MM.1S (cell line): ENCODE measurements around the gene AGAP1.

Source experiments
- DNase-seq: peaks from one replicate; pipeline ENCODE4 v3.0.0-alpha.2; 2015
- H2AFZ ChIP-seq: fragments of 300-600 bp; sonication (generic); 2 replicates; pipeline ENCODE4 v1.6.0; 2016; ENCODE audit warnings: antibody characterized with exemption, low read length
- H3F3A ChIP-seq: fragments of 300-600 bp; sonication (generic); 2 replicates; pipeline ENCODE4 v1.6.1; 2016; ENCODE audit warnings: mild to moderate bottlenecking, antibody characterized with exemption, low read length, moderate library complexity, mixed read lengths; ENCODE audit not compliant: insufficient read depth
- H3K27ac ChIP-seq: fragments of 300-600 bp; sonication (generic); 2 replicates; pipeline ENCODE4 v1.5.1; 2016; ENCODE audit warnings: mild to moderate bottlenecking, low read length
- H3K27me3 ChIP-seq: fragments of 300-600 bp; sonication (generic); replicated peaks from 2 replicates; pipeline ENCODE4 v1.6.0; 2016; ENCODE audit warnings: low read length; ENCODE audit not compliant: insufficient read depth
- H3K36me3 ChIP-seq: fragments of 300-600 bp; sonication (generic); replicated peaks from 2 replicates; pipeline ENCODE4 v1.6.1; 2016; ENCODE audit warnings: mild to moderate bottlenecking, low read length, mixed read lengths; ENCODE audit not compliant: insufficient read depth
- H3K4me1 ChIP-seq: fragments of 300-600 bp; sonication (generic); 2 replicates; pipeline ENCODE4 v1.6.1; 2016; ENCODE audit warnings: low read length, mixed read lengths
- H3K4me2 ChIP-seq: fragments of 300-600 bp; sonication (generic); 2 replicates; pipeline ENCODE4 v1.6.0; 2016; ENCODE audit warnings: low read depth, low read length
- H3K4me3 ChIP-seq: fragments of 300-600 bp; sonication (generic); 2 replicates; pipeline ENCODE4 v1.5.1; 2016; ENCODE audit warnings: low read length, mixed read lengths
- H3K79me2 ChIP-seq: fragments of 300-600 bp; sonication (generic); 2 replicates; pipeline ENCODE4 v1.6.1; 2016; ENCODE audit warnings: mixed run types, low read length, mixed read lengths
- H3K9ac ChIP-seq: fragments of 300-600 bp; sonication (generic); 2 replicates; pipeline ENCODE4 v1.6.1; 2016; ENCODE audit warnings: low read length, mixed read lengths
- H3K9me2 ChIP-seq: fragments of 300-600 bp; sonication (generic); replicated peaks from 2 replicates; pipeline ENCODE4 v1.6.1; 2016; ENCODE audit warnings: mild to moderate bottlenecking, low read length, mixed read lengths; ENCODE audit not compliant: insufficient read depth
- H3K9me3 ChIP-seq: fragments of 300-600 bp; sonication (generic); replicated peaks from 2 replicates; pipeline ENCODE4 v1.6.1; 2016; ENCODE audit warnings: mild to moderate bottlenecking, low read length, mixed read lengths; ENCODE audit not compliant: insufficient read depth
- H4K20me1 ChIP-seq: fragments of 300-600 bp; sonication (generic); 2 replicates; pipeline ENCODE4 v1.6.1; 2016; ENCODE audit warnings: mild to moderate bottlenecking, low read length, moderate library complexity, mixed read lengths; ENCODE audit not compliant: insufficient read depth
- EZH2 ChIP-seq: fragments of 300-600 bp; sonication (generic); optimal IDR thresholded peaks from 2 replicates; pipeline ENCODE3; 2017; ENCODE audit warnings: low read depth, mild to moderate bottlenecking, antibody characterized with exemption, low read length, mixed read lengths
- EZH2phosphoT487 ChIP-seq: fragments of 300-600 bp; sonication (generic); IDR thresholded peaks from 2 replicates; pipeline ENCODE4 v1.6.1; 2018; ENCODE audit warnings: antibody characterized with exemption, low read length
- TF ChIP-seq, protein P1 (sequence below): fragments of 300-600 bp; sonication (generic); IDR thresholded peaks from 2 replicates; pipeline ENCODE4 v1.5.1; 2016; ENCODE audit warnings: antibody characterized with exemption, low read length, mixed read lengths

AGAP1 gene

DNA sequence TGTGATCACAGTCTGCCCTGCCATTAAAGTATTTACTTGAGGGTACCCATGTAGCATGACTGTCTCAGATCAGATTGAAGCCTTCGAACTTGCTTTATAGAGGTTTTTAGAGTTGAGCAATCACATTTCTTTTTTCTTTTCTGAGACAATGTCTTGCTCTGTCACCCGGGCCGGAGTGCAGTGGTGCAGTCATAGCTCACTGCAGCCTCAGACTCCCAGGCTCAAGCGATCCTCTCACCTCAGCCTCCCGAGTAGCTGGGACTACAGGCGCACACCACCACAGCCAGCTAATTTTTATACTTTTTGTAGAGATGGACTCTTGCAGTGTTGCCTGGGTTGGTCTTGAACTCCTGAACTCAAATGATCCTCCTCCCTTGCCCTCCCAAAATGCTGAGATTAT, 153.4 kb downstream of the AGAP1 start:
- Histone ChIP-seq H3K79me2 (peaks cover 88% of the 10 kb centered on the region), H3K4me1 (peaks cover 12% of the 10 kb centered on the region), H4K20me1 (no peaks in the 10 kb centered on the region), H3K36me3 (no peaks in the 10 kb centered on the region), H3K9ac (no peak overlapping the region), H3K27ac (no peak overlapping the region), H3K9me2 (no peaks in the 10 kb centered on the region), H3K4me2 (no peak overlapping the region), H3K9me3 (no peaks in the 10 kb centered on the region), H3K27me3 (no peaks in the 10 kb centered on the region), H2AFZ (no peak overlapping the region), H3K4me3 (no peak overlapping the region), H3F3A (no peaks in the 10 kb centered on the region)
- DNase-seq: no peak
- TF ChIP-seq, protein P1, sequence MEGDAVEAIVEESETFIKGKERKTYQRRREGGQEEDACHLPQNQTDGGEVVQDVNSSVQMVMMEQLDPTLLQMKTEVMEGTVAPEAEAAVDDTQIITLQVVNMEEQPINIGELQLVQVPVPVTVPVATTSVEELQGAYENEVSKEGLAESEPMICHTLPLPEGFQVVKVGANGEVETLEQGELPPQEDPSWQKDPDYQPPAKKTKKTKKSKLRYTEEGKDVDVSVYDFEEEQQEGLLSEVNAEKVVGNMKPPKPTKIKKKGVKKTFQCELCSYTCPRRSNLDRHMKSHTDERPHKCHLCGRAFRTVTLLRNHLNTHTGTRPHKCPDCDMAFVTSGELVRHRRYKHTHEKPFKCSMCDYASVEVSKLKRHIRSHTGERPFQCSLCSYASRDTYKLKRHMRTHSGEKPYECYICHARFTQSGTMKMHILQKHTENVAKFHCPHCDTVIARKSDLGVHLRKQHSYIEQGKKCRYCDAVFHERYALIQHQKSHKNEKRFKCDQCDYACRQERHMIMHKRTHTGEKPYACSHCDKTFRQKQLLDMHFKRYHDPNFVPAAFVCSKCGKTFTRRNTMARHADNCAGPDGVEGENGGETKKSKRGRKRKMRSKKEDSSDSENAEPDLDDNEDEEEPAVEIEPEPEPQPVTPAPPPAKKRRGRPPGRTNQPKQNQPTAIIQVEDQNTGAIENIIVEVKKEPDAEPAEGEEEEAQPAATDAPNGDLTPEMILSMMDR: no peak
- TF ChIP-seq EZH2phosphoT487 (no peak), EZH2 (no peak)

DNA sequence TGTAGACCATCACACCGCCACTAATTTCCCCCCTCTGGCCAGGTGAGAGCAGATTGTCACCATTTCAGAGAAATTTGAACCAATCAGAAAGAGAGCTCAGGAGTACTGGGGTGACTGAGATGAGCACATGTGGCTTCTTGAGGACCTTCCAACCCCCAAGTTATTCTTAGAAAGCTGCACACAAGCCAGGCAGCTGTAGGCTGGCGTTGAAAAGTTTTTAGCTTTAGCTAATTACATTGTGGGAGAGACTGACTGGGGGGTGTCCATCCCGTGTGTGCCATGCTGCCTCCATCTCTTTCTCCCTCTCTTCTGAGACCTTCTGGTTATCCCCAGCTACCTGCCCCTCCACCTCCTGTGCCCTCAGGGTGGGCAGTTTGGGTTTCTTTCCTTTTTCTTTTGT, 154.0 kb downstream of the AGAP1 start:
- TF ChIP-seq EZH2 (no peak), EZH2phosphoT487 (no peak)
- TF ChIP-seq, protein P1: no peak
- peak overlapping the region; percentile 16; the same call in 1 of the 2 replicates for H3K27ac ChIP-seq
- no peaks in the 10 kb centered on the region for H3F3A ChIP-seq
- peaks cover 88% of the 10 kb centered on the region for H3K79me2 ChIP-seq
- H2AFZ ChIP-seq: no peak overlapping the region
- no peaks in the 10 kb centered on the region for H4K20me1 ChIP-seq
- peaks cover 12% of the 10 kb centered on the region for H3K4me1 ChIP-seq
- no peak overlapping the region for H3K9ac ChIP-seq
- H3K4me3 ChIP-seq: no peak overlapping the region
- H3K9me3 ChIP-seq: no peaks in the 10 kb centered on the region
- no peaks in the 10 kb centered on the region for H3K36me3 ChIP-seq
- DNase-seq: peak; percentile 41
- no peaks in the 10 kb centered on the region for H3K9me2 ChIP-seq
- H3K27me3 ChIP-seq: no peaks in the 10 kb centered on the region
- H3K4me2 ChIP-seq: peak overlapping the region; percentile 39

DNA sequence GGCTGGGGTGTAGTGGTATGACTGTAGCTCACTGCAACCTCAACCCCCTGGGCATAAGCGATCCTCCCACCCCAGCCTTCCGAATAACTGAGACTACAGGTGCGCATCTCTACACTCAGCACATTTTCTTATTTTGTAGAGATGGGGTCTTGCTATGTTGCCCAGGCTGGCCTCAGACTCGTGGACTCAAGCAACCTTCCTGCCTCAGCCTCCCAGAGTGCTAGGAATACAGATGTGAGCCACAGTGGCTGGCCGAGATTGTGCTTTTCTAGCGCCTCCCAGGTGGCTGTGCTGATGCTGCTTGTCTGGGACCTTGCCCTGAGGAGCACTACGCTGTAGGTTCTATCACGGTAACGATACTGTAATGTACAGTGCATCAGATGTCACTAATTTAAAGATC, 155.6 kb downstream of the AGAP1 start:
- H3K27ac ChIP-seq: no peak overlapping the region
- H2AFZ ChIP-seq: no peak overlapping the region
- no peak for TF ChIP-seq EZH2
- TF ChIP-seq EZH2phosphoT487: no peak
- TF ChIP-seq, protein P1: no peak
- H4K20me1 ChIP-seq: no peaks in the 10 kb centered on the region
- no peaks in the 10 kb centered on the region for H3F3A ChIP-seq
- H3K36me3 ChIP-seq: no peaks in the 10 kb centered on the region
- no peak for DNase-seq
- H3K4me3 ChIP-seq: no peak overlapping the region
- H3K4me2 ChIP-seq: no peak overlapping the region
- peaks cover 87% of the 10 kb centered on the region for H3K79me2 ChIP-seq
- H3K9me2 ChIP-seq: no peaks in the 10 kb centered on the region
- H3K9me3 ChIP-seq: no peaks in the 10 kb centered on the region
- H3K27me3 ChIP-seq: no peaks in the 10 kb centered on the region
- no peak overlapping the region for H3K9ac ChIP-seq
- peaks cover 12% of the 10 kb centered on the region for H3K4me1 ChIP-seq
